Lung (tissue), 14 donors: ENCODE data around the gene NOMO2. TPM values are rescaled to one million over a fixed set of nuclear protein-coding genes. Genes with fewer than 3 reads are reported as not detected.
A peak's percentile ranks its signal among the peaks of the same experiment; 100 is the strongest.
"Not testable (repeated sequence)": the region's sequence is repeated elsewhere in the genome, so short reads cannot be mapped to it uniquely, and the experiment has no call there.

Experiments used
- ATAC-seq: fragments of 200-7000 bp; cut with Tn5 transposase; one replicate; pipeline ENCODE4 v1.9.1; 2020; ENCODE audit warnings: moderate number of reproducible peaks; ENCODE audit not compliant: insufficient read depth, low FRiP score
- DNase-seq, 3 donors: peaks; one replicate each; pipeline ENCODE4 v3.0.0-alpha.2; 2013 to 2017
- H3K27ac ChIP-seq, 2 donors: one replicate each; pipeline ENCODE4 v1.5.1; 2013; ENCODE audit warnings: mild to moderate bottlenecking in 2 of 2, moderate library complexity in 2 of 2, control low read depth in 1 of 2, inconsistent platforms in 1 of 2, low read depth in 1 of 2, low read length in 1 of 2
- H3K27me3 ChIP-seq, 3 donors: one replicate each; pipeline ENCODE4 v1.5.1; 2013; ENCODE audit warnings: low read length in 2 of 3; ENCODE audit not compliant: control insufficient read depth in 3 of 3, insufficient read depth in 3 of 3
- H3K36me3 ChIP-seq, 4 donors: one replicate each; pipeline ENCODE4 v1.5.1; 2013; ENCODE audit warnings: low read length in 4 of 4, mild to moderate bottlenecking in 1 of 4, moderate library complexity in 1 of 4; ENCODE audit not compliant: control insufficient read depth in 4 of 4, insufficient read depth in 4 of 4
- H3K4me1 ChIP-seq, 5 donors: one replicate each; pipeline ENCODE4 v1.5.1; 2013; ENCODE audit warnings: low read length in 5 of 5, mild to moderate bottlenecking in 2 of 5, moderate library complexity in 1 of 5; ENCODE audit not compliant: control insufficient read depth in 5 of 5, insufficient read depth in 5 of 5
- H3K4me3 ChIP-seq: one replicate; pipeline ENCODE4 v1.5.1; 2013; ENCODE audit warnings: mild to moderate bottlenecking, control low read depth, moderate library complexity
- H3K9ac ChIP-seq, 2 donors: one replicate each; pipeline ENCODE4 v1.5.1; 2013; ENCODE audit warnings: low read length in 2 of 2, control low read depth in 1 of 2; ENCODE audit not compliant: insufficient read depth in 1 of 2
- H3K9me3 ChIP-seq, 4 donors: one replicate each; pipeline ENCODE4 v1.5.1; 2013; ENCODE audit warnings: low read length in 3 of 4, mild to moderate bottlenecking in 1 of 4, moderate library complexity in 1 of 4; ENCODE audit not compliant: control insufficient read depth in 4 of 4, insufficient read depth in 3 of 4
- WGBS, 2 donors: extraction: QIAGEN DNeasy Blood & Tissue Kit; methylation state at CpG; one replicate each; pipeline ENCODE4 v1.1.7; 2013; 5-methylcytosine and 5-hydroxymethylcytosine counted together
- long read RNA-seq, 5 donors: transcript quantifications; one replicate each; lab custom pipeline, GENCODE V29; 2026
- polyA plus RNA-seq, 2 donors: library from polyadenylated mRNA; stranded (reverse); fragments of 200-250 nt; gene quantifications; one replicate each; pipeline ENCODE4 v1.2.1, GENCODE V29; 2013
- total RNA-seq, 2 donors: library from RNA; depleted of rRNA in 1 of 2; stranded (reverse); fragments of >200 nt in 1 of 2; gene quantifications; one replicate each; pipeline ENCODE4 v1.2.1, GENCODE V29; 2014 to 2021
- donor health status: Bipolar disorder and iron deficiency.
- donor health status: healthy.
- donor health status: DM: yes; HTN: yes; CAD: no.

NOMO2 gene, protein sequence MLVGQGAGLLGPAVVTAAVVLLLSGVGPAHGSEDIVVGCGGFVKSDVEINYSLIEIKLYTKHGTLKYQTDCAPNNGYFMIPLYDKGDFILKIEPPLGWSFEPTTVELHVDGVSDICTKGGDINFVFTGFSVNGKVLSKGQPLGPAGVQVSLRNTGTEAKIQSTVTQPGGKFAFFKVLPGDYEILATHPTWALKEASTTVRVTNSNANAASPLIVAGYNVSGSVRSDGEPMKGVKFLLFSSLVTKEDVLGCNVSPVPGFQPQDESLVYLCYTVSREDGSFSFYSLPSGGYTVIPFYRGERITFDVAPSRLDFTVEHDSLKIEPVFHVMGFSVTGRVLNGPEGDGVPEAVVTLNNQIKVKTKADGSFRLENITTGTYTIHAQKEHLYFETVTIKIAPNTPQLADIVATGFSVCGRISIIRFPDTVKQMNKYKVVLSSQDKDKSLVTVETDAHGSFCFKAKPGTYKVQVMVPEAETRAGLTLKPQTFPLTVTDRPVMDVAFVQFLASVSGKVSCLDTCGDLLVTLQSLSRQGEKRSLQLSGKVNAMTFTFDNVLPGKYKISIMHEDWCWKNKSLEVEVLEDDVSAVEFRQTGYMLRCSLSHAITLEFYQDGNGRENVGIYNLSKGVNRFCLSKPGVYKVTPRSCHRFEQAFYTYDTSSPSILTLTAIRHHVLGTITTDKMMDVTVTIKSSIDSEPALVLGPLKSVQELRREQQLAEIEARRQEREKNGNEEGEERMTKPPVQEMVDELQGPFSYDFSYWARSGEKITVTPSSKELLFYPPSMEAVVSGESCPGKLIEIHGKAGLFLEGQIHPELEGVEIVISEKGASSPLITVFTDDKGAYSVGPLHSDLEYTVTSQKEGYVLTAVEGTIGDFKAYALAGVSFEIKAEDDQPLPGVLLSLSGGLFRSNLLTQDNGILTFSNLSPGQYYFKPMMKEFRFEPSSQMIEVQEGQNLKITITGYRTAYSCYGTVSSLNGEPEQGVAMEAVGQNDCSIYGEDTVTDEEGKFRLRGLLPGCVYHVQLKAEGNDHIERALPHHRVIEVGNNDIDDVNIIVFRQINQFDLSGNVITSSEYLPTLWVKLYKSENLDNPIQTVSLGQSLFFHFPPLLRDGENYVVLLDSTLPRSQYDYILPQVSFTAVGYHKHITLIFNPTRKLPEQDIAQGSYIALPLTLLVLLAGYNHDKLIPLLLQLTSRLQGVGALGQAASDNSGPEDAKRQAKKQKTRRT
- total RNA-seq: 100 to 1,000 TPM in 1 of 2 donors, 10 to 100 TPM in 1; 58.8 to 123 TPM
- 10 to 100 TPM; 84.0 to 92.7 TPM for polyA plus RNA-seq
- long read RNA-seq, donor 1, full-length matches to known transcripts: 7 of 7 reads
- long read RNA-seq, donor 1, partial matches to known transcripts: 0 of 7 reads
- long read RNA-seq, donor 1, other reads (novel, unspliced or antisense): 0 of 7 reads
- long read RNA-seq, donor 2, full-length matches to known transcripts: 1 of 1 reads
- long read RNA-seq, donor 2, partial matches to known transcripts: 0 of 1 reads
- long read RNA-seq, donor 2, other reads (novel, unspliced or antisense): 0 of 1 reads
- long read RNA-seq, donor 3, full-length matches to known transcripts: 5 of 5 reads
- long read RNA-seq, donor 3, partial matches to known transcripts: 0 of 5 reads
- long read RNA-seq, donor 3, other reads (novel, unspliced or antisense): 0 of 5 reads
- long read RNA-seq, donor 4: 0 reads
- long read RNA-seq, donor 5, full-length matches to known transcripts: 5 of 13 reads
- long read RNA-seq, donor 5, partial matches to known transcripts: 8 of 13 reads
- long read RNA-seq, donor 5, other reads (novel, unspliced or antisense): 0 of 13 reads

DNA sequence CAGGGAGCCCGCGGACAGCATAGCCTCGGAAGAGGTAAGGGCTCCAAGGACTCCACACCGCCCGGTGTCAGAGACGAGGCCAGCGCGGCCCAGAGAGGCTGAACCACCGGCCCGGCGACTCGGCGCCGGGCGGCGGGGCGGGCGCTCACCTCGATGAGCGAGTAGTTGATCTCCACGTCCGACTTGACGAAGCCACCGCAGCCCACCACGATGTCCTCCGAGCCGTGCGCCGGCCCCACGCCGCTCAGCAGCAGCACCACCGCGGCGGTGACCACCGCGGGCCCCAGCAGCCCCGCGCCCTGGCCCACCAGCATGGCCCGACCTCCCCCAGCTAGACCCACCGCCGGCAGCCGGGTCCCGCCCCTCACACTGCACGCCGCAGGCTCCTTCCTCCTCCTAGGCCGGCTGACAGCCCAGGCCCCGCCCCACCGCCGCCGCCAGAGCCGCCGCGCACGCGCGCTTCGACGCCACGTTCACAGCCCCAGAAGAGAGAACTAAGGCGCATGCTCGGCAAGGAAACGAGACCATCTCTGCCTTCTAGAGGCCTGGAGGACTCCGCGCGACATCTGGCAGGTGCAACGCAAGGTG lies at the start of gene NOMO2:
Gene NOMO2, minus strand, starts transcription at position 371 of the 588 bp plus-strand sequence. Its CDS starts 57 bp downstream, at position 314.
- H3K27me3 ChIP-seq: not testable (repeated sequence)
- Histone ChIP-seq H3K4me3 (peak within 1 kb of the TSS; percentile 60), H3K27ac (peak within 1 kb of the TSS in 1 of 2 donors; percentile 40)

GRCh38 chr16:18610147-18610803 lies 48.4 kb upstream of the NOMO2 start:
- not testable (repeated sequence) for H3K36me3 ChIP-seq, H3K27me3 ChIP-seq, H3K4me1 ChIP-seq, H3K4me3 ChIP-seq, ATAC-seq, DNase-seq, H3K27ac ChIP-seq, H3K9me3 ChIP-seq, H3K9ac ChIP-seq
- WGBS, 2 donors: 87% methylated on average over 3 of the region's 4 CpGs

More for the DNA sequence above, at the start of gene NOMO2:
- not testable (repeated sequence) for H3K4me1 ChIP-seq, H3K9me3 ChIP-seq, H3K36me3 ChIP-seq, H3K9ac ChIP-seq
- DNase-seq (peak; percentile 0 to 16 (median 9)), ATAC-seq (peak; percentile 98)
- 0 to 1% methylated on average over 16 to 52 of the region's 66 CpGs for WGBS, 2 donors

- not testable (repeated sequence) for H3K9ac ChIP-seq, H3K36me3 ChIP-seq, ATAC-seq, H3K4me3 ChIP-seq, H3K27ac ChIP-seq, H3K27me3 ChIP-seq, H3K9me3 ChIP-seq, DNase-seq, H3K4me1 ChIP-seq
- 84 to 91% methylated on average over 6 of the region's 6 CpGs for WGBS, 2 donors
Measured at GRCh38 chr16:18608271-18608670, 46.4 kb upstream of the NOMO2 start.

- not testable (repeated sequence) for H3K36me3 ChIP-seq, H3K4me1 ChIP-seq, H3K27ac ChIP-seq, H3K4me3 ChIP-seq, H3K27me3 ChIP-seq, DNase-seq, ATAC-seq, H3K9me3 ChIP-seq, H3K9ac ChIP-seq
- no CpG with 5 or more reads among the region's 4 CpGs for WGBS, 2 donors
Measured at GRCh38 chr16:18603572-18604246, 41.8 kb upstream of the NOMO2 start.

DNA sequence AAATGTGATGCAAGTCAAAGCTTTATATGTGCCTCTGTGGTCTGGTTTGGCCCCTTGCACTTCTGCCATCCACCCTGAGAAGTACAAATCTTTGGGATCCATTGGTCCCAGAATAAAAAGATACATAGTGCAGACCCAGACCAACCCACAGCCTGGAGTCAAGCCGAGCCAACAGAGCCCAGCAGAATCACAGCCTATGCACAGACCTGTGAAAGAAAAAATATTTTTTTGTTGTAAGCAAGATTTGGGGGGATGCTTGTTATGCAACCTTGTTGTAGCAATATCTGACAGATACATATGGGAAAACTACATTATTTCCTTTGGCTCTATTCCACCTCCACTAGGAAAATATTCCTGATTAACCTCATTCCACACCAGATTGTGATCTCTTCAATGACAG lies 36.7 kb upstream of the NOMO2 start:
- not testable (repeated sequence) for H3K27me3 ChIP-seq, DNase-seq, H3K4me3 ChIP-seq, ATAC-seq, H3K9me3 ChIP-seq, H3K4me1 ChIP-seq, H3K36me3 ChIP-seq, H3K27ac ChIP-seq, H3K9ac ChIP-seq
- WGBS, 2 donors: 97 to 100% methylated on average over 1 of the region's 1 CpG

GRCh38 chr16:18597734-18598133 lies 35.8 kb upstream of the NOMO2 start:
- H3K4me3 ChIP-seq, H3K9ac ChIP-seq, H3K27ac ChIP-seq, H3K9me3 ChIP-seq, ATAC-seq, H3K4me1 ChIP-seq, DNase-seq, H3K36me3 ChIP-seq, H3K27me3 ChIP-seq: not testable (repeated sequence)
- 66 to 67% methylated on average over 2 of the region's 2 CpGs for WGBS, 2 donors
